Uterus (tissue), 4 donors: ENCODE data around the gene RNFT2. TPM values are rescaled to one million over a fixed set of nuclear protein-coding genes. Genes with fewer than 3 reads are reported as not detected.

ENCODE experiments used
- DNase-seq, 2 donors: peaks; one replicate each; pipeline ENCODE4 v3.0.0-alpha.2; 2019 to 2020
- H3K27ac ChIP-seq, 2 donors: fragments of 200-600 bp; sonication (generic); 1 replicate in 1 of 2; 2 replicates in 1 of 2; pipeline ENCODE4 v1.5.1; 2016 to 2018
- H3K27me3 ChIP-seq, 2 donors: fragments of 200-600 bp; sonication (generic); one replicate each; pipeline ENCODE4 v1.5.1; 2018 to 2019; ENCODE audit warnings: control low read depth in 1 of 2
- H3K36me3 ChIP-seq, 2 donors: fragments of 200-600 bp; sonication (generic); one replicate each; pipeline ENCODE4 v1.5.1; 2019; ENCODE audit warnings: control low read depth in 1 of 2
- H3K4me1 ChIP-seq, 2 donors: fragments of 200-600 bp; sonication (generic); one replicate each; pipeline ENCODE4 v1.5.1; 2018 to 2019; ENCODE audit warnings: control low read depth in 1 of 2
- H3K4me3 ChIP-seq, 2 donors: fragments of 200-600 bp; sonication (generic); 1 replicate in 1 of 2; 2 replicates in 1 of 2; pipeline ENCODE4 v1.5.1; 2018 to 2019; ENCODE audit warnings: mild to moderate bottlenecking in 1 of 2
- H3K9me3 ChIP-seq, 2 donors: fragments of 200-600 bp; sonication (generic); one replicate each; pipeline ENCODE4 v1.5.1; 2019; ENCODE audit warnings: control low read depth in 1 of 2
- CTCF ChIP-seq, 4 experiments: fragments of 200-600 bp in 2 of 4; fragments of 450-650 bp in 2 of 4; sonication (generic) in 2 of 4; IDR thresholded peaks; one replicate each; pipeline ENCODE4 v1.5.1; 2016 to 2019; ENCODE audit warnings: antibody characterized with exemption in 4 of 4, mild to moderate bottlenecking in 2 of 4, moderate library complexity in 1 of 4
- POLR2A ChIP-seq, 2 donors: fragments of 450-650 bp; IDR thresholded peaks; one replicate each; pipeline ENCODE4 v1.6.1; 2016; ENCODE audit warnings: antibody characterized with exemption in 2 of 2, mild to moderate bottlenecking in 1 of 2, moderate library complexity in 1 of 2
- intact Hi-C: fragments of 100-400 bp; cut with DNase I; formaldehyde crosslinking; loops from one replicate; pipeline ENCODE4 v1.15.1; 2023; ENCODE audit warnings: low total_unique reads
- total RNA-seq, 4 donors: library from RNA; depleted of rRNA in 3 of 4; stranded (reverse); fragments of >200 nt in 3 of 4; gene quantifications; one replicate each; pipeline versions ENCODE4 v1.1.0 to v1.2.4, GENCODE V29; 2014 to 2023
- donor health status: DM: yes; HTN: yes; CAD: no.

The RNFT2 gene
- 1 to 10 TPM in 2 of 4 donors, not detected in 2; 1.4 to 4.7 TPM for total RNA-seq

GRCh38 chr12:116737774-116738657 lies at the start of gene RNFT2, which contains the start of gene SPRING1:
Gene RNFT2 (plus strand): TSS chr12:116738315. CDS start chr12:116740498, 2,183 bp downstream.
Gene SPRING1 (minus strand): TSS chr12:116738069. CDS start chr12:116737900, 169 bp downstream.
- intact Hi-C loops: no loop called here
- H3K36me3 ChIP-seq: no peaks in the 10 kb centered on the region
- H3K27me3 ChIP-seq: no peaks in the 10 kb centered on the region
- peak within 1 kb of the TSS; percentile 74 to 79 for H3K27ac ChIP-seq
- H3K4me3 ChIP-seq: peak within 1 kb of the TSS; percentile 84 to 85
- no peaks in the 10 kb centered on the region for H3K9me3 ChIP-seq
- DNase-seq: peak; percentile 99
- peaks cover 5 to 9% of the 10 kb centered on the region in 2 donors for H3K4me1 ChIP-seq
- TF ChIP-seq CTCF (IDR thresholded peaks at IDR 0.05): peak in 3 of 4 experiments; percentile 7 to 42 (median 38)
- peak; percentile 88 to 97 for TF ChIP-seq POLR2A (IDR thresholded peaks at IDR 0.05)

GRCh38 chr12:116689521-116689920 lies 48.6 kb upstream of the RNFT2 start:
- intact Hi-C loops: no loop called here
- Histone ChIP-seq H3K4me3 (no peak overlapping the region), H3K27ac (no peak overlapping the region), H3K9me3 (no peaks in the 10 kb centered on the region), H3K4me1 (no peaks in the 10 kb centered on the region), H3K27me3 (peaks cover 0 to 8% of the 10 kb centered on the region in 2 donors), H3K36me3 (no peaks in the 10 kb centered on the region)
- no peak for TF ChIP-seq CTCF (IDR thresholded peaks at IDR 0.05)
- no peak for TF ChIP-seq POLR2A (IDR thresholded peaks at IDR 0.05)
- no peak for DNase-seq

- intact Hi-C loops: no loop called here
- peaks cover 0 to 8% of the 10 kb centered on the region in 2 donors for H3K27me3 ChIP-seq
- H3K36me3 ChIP-seq: no peaks in the 10 kb centered on the region
- TF ChIP-seq CTCF (IDR thresholded peaks at IDR 0.05): no peak
- no peak for TF ChIP-seq POLR2A (IDR thresholded peaks at IDR 0.05)
- H3K4me1 ChIP-seq: no peaks in the 10 kb centered on the region
- no peaks in the 10 kb centered on the region for H3K9me3 ChIP-seq
- H3K4me3 ChIP-seq: no peak overlapping the region
- no peak overlapping the region for H3K27ac ChIP-seq
- no peak for DNase-seq
These were observed 48.0 kb upstream of the RNFT2 start for GRCh38 chr12:116689979-116690744.

GRCh38 chr12:116691205-116691604 lies 46.9 kb upstream of the RNFT2 start:
- TF ChIP-seq POLR2A (IDR thresholded peaks at IDR 0.05): no peak
- no peak for TF ChIP-seq CTCF (IDR thresholded peaks at IDR 0.05)
- intact Hi-C loops: no loop called here
- no peak overlapping the region for H3K27ac ChIP-seq
- no peak for DNase-seq
- H3K4me1 ChIP-seq: no peaks in the 10 kb centered on the region
- no peaks in the 10 kb centered on the region for H3K9me3 ChIP-seq
- H3K4me3 ChIP-seq: no peak overlapping the region
- peaks cover 0 to 8% of the 10 kb centered on the region in 2 donors for H3K27me3 ChIP-seq
- no peaks in the 10 kb centered on the region for H3K36me3 ChIP-seq
